ENCODE data around the gene LYZ.
A peak's percentile ranks its signal among the peaks of the same experiment; 100 is the strongest.

The LYZ gene

GRCh38 chr12:69321351-69321750 is 26.8 kb upstream of the LYZ start:
- DNase-seq (ENCODE audit: low read depth): no peak
- no peak for TF ChIP-seq CTCF (IDR thresholded peaks at IDR 0.05; ENCODE audit: insufficient read depth, low read depth, low read length, missing control alignments)
- H3K4me3 ChIP-seq (ENCODE audit: low read depth, low read length): no peak overlapping the region

- no peak overlapping the region for H3K4me3 ChIP-seq (ENCODE audit: low read depth, low read length)
- TF ChIP-seq CTCF (IDR thresholded peaks at IDR 0.05; ENCODE audit: insufficient read depth, low read depth, low read length, missing control alignments): no peak
- DNase-seq (ENCODE audit: low read depth): peak; percentile 64
Observed at GRCh38 chr12:69324797-69325466, 23.2 kb upstream of the LYZ start.

- no peak for DNase-seq (ENCODE audit: low read depth)
- TF ChIP-seq CTCF (IDR thresholded peaks at IDR 0.05; ENCODE audit: insufficient read depth, low read depth, low read length, missing control alignments): no peak
- H3K4me3 ChIP-seq (ENCODE audit: low read depth, low read length): no peak overlapping the region
Observed at GRCh38 chr12:69328426-69328825, 19.8 kb upstream of the LYZ start.

- DNase-seq (ENCODE audit: low read depth): peak; percentile 18
- TF ChIP-seq CTCF (IDR thresholded peaks at IDR 0.05; ENCODE audit: insufficient read depth, low read depth, low read length, missing control alignments): no peak
- peak overlapping the region; percentile 53 for H3K4me3 ChIP-seq (ENCODE audit: low read depth, low read length)
Observed at GRCh38 chr12:69329669-69330428, 18.3 kb upstream of the LYZ start.

GRCh38 chr12:69330475-69331473 is 17.4 kb upstream of the LYZ start:
- peak; percentile 66 for DNase-seq (ENCODE audit: low read depth)
- H3K4me3 ChIP-seq (ENCODE audit: low read depth, low read length): peak overlapping the region; percentile 53
- no peak for TF ChIP-seq CTCF (IDR thresholded peaks at IDR 0.05; ENCODE audit: insufficient read depth, low read depth, low read length, missing control alignments)

- no peak for TF ChIP-seq CTCF (IDR thresholded peaks at IDR 0.05; ENCODE audit: insufficient read depth, low read depth, low read length, missing control alignments)
- peak overlapping the region; percentile 53 for H3K4me3 ChIP-seq (ENCODE audit: low read depth, low read length)
- DNase-seq (ENCODE audit: low read depth): no peak
Observed at GRCh38 chr12:69331519-69331908, 16.7 kb upstream of the LYZ start.

Data from GM12865 (cell line).